ENCODE data around the gene KLF7. TPM values are rescaled to one million over a fixed set of nuclear protein-coding genes. Genes with fewer than 3 reads are reported as not detected.

Gene KLF7
- total and polyA plus RNA-seq, 9 of the 15 experiments (the other 6 are each of a cell fraction or from before 2014, with no cell fraction given), result 0.04 to 0.54 (median 0.07) TPM

DNA sequence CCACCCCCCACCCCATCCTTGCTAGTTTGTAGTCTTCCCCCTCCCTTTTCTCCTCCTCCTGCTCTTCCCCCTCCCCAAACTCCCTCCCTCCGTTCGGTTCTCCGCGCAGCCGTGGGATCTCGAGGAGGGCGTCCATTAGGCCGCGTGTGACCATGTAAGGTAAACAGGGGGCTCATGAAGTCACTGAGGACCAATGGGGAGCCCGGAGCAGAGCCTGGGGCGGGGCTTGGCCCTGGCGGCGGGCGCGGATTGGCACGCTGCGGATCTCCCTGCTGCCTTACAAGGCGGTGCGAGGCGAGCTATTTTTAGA is 246 bp upstream of the KLF7 start (continued):
- peak; percentile 71; a peak in 3 of 4 replicates for TF ChIP-seq FOXK2 (conservative IDR thresholded peaks at IDR 0.05 in 1 of 2, IDR thresholded peaks at IDR 0.05 in 1 of 2; ENCODE audit: low read depth in 2 of 2)

- intact Hi-C loops (cut with micrococcal nuclease) (no loop called here), in situ Hi-C loops (cut with MboI) (no loop called here)
- no peaks in the 10 kb centered on the region for H3K36me3 ChIP-seq (ENCODE audit: control insufficient read depth, insufficient read depth, low read length)
- no peak overlapping the region for H3K4me2 ChIP-seq (ENCODE audit: insufficient read depth, low read length)
- H3K9me1 ChIP-seq (ENCODE audit: control insufficient read depth, insufficient read depth, low read length), result no peaks in the 10 kb centered on the region
- TF ChIP-seq FOXA1 (IDR thresholded peaks at IDR 0.05; ENCODE audit: borderline replicate concordance) (no peak), ZNF263 (CRISPR knock-in tag; IDR thresholded peaks at IDR 0.05; ENCODE audit: borderline replicate concordance) (no peak), SMARCA5 (IDR thresholded peaks at IDR 0.05) (no peak), HIVEP1 (CRISPR knock-in tag; IDR thresholded peaks at IDR 0.05) (no peak), KDM5B (IDR thresholded peaks at IDR 0.05; ENCODE audit: insufficient replicate concordance, low read depth, low read length) (no peak), CREB5 (CRISPR knock-in tag; IDR thresholded peaks at IDR 0.05) (no peak), U2AF1 (optimal IDR thresholded peaks at IDR 0.05; ENCODE audit: low read depth, low read length) (no peak), CHD4 (IDR thresholded peaks at IDR 0.05; ENCODE audit: insufficient read depth, insufficient replicate concordance, low read depth, low read length, poor library complexity, severe bottlenecking) (no peak), MYC (IDR thresholded peaks at IDR 0.05; ENCODE audit: low read depth, low read length) (no peak), MYC (CRISPR knock-in tag; IDR thresholded peaks at IDR 0.05; ENCODE audit: borderline replicate concordance, low read depth) (no peak)
- TF ChIP-seq, protein P1, sequence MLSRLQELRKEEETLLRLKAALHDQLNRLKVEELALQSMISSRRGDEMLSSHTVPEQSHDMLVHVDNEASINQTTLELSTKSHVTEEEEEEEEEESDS (CRISPR knock-in tag; IDR thresholded peaks at IDR 0.05), result no peak
- no peak for DNase-seq (ENCODE audit: extremely low read depth in 1 of 4, low spot score in 3 of 4)
- peaks cover 13 to 31% of the 10 kb centered on the region in 2 experiments; a peak in 3 of 5 replicates for H3K27me3 ChIP-seq (ENCODE audit: control insufficient read depth in 2 of 2, insufficient read depth in 2 of 2, low read length in 2 of 2)
- H3K27ac ChIP-seq (ENCODE audit: extremely low read depth, low read depth, low read length), result no peak overlapping the region
- ChIA-PET CTCF (ENCODE audit: low intra/inter-chr PET ratio) (no interaction called here), POLR2A (interaction anchor here (0.6 kb wide), 1 partner anchor 46 kb away, joined by 3 read pairs; no protein-coding TSS in a partner anchor)
- H3K4me1 ChIP-seq (replicated peaks in 1 of 2; ENCODE audit: control insufficient read depth in 2 of 2, insufficient read depth in 2 of 2, low read length in 2 of 2), result peaks cover 0 to 11% of the 10 kb centered on the region in 2 experiments; a peak in 3 of 5 replicates
- no peak for ATAC-seq
- H3K79me2 ChIP-seq (ENCODE audit: control insufficient read depth, insufficient read depth, low read length), result no peaks in the 10 kb centered on the region
- FAIRE-seq, result no peak
- no peak overlapping the region for H3K4me3 ChIP-seq
- H2AFZ ChIP-seq (ENCODE audit: low read depth, low read length), result no peak overlapping the region
- 7% methylated on average over 16 of the region's 20 CpGs for WGBS (ENCODE audit: insufficient coverage, low coverage, missing lambda C conversion rate)
- no TSS peak for BruUV-seq (replicated peaks)
- no peak overlapping the region for H3K9ac ChIP-seq (ENCODE audit: insufficient read depth in 1 of 2, low read depth in 2 of 2, low read length in 2 of 2)
- H3K9me3 ChIP-seq (replicated peaks; ENCODE audit: control insufficient read depth, insufficient read depth, low read depth, low read length), result no peaks in the 10 kb centered on the region
- H4K20me1 ChIP-seq (replicated peaks; ENCODE audit: control insufficient read depth, insufficient read depth, low read length), result no peaks in the 10 kb centered on the region
These were observed 1.5 kb downstream of the KLF7 start for GRCh38 chr2:207164006-207164831.
